ENCODE measurements around the gene HTR1B.

DNA sequence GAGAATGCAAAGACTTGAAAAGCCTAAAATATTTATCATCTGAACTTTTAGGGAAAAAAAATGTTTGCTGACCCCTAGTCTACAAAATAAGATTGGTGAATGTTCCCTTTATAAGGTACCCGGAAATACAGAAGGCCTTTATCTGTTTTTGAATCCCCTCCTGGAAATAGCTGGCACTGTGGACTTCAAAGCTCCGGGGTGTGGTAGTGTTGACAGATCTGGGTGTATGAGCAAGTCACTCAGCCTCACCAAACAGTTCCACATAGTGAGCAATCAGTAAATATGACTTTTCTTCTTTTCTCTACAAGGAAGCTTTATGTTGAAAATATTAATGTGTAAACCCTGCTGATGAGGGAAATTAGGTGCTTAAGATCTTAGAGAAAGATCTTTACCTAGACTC lies 29.2 kb upstream of the HTR1B start:
- TF ChIP-seq, protein P1, sequence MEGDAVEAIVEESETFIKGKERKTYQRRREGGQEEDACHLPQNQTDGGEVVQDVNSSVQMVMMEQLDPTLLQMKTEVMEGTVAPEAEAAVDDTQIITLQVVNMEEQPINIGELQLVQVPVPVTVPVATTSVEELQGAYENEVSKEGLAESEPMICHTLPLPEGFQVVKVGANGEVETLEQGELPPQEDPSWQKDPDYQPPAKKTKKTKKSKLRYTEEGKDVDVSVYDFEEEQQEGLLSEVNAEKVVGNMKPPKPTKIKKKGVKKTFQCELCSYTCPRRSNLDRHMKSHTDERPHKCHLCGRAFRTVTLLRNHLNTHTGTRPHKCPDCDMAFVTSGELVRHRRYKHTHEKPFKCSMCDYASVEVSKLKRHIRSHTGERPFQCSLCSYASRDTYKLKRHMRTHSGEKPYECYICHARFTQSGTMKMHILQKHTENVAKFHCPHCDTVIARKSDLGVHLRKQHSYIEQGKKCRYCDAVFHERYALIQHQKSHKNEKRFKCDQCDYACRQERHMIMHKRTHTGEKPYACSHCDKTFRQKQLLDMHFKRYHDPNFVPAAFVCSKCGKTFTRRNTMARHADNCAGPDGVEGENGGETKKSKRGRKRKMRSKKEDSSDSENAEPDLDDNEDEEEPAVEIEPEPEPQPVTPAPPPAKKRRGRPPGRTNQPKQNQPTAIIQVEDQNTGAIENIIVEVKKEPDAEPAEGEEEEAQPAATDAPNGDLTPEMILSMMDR (IDR thresholded peaks at IDR 0.05), result no peak
- no peak for TF ChIP-seq POLR2A (IDR thresholded peaks at IDR 0.05)
